Epithelial cell of esophagus (primary cell): ENCODE results near the gene FAS.

ENCODE experiments used
- DNase-seq: peaks from one replicate; pipeline ENCODE4 v3.0.0; 2010; ENCODE audit warnings: low read depth
- H3K4me3 ChIP-seq: 2 replicates; pipeline ENCODE4 v1.5.1; 2011; ENCODE audit warnings: mild to moderate bottlenecking, low read length, control low read depth
- CTCF ChIP-seq: IDR thresholded peaks from 2 replicates; pipeline ENCODE4 v1.5.1; 2011; ENCODE audit warnings: low read depth, mild to moderate bottlenecking, low read length, control low read depth, inconsistent platforms; ENCODE audit not compliant: insufficient read depth; ENCODE audit errors: missing control alignments

Gene FAS

GRCh38 chr10:88958721-88959120 is 31.9 kb upstream of the FAS start:
- DNase-seq = no peak
- no peak for TF ChIP-seq CTCF
- no peak overlapping the region for H3K4me3 ChIP-seq

GRCh38 chr10:88960802-88961201 is 29.8 kb upstream of the FAS start:
- TF ChIP-seq CTCF = no peak
- no peak overlapping the region for H3K4me3 ChIP-seq
- DNase-seq = peak; percentile 47

- TF ChIP-seq CTCF = no peak
- DNase-seq = no peak
- no peak overlapping the region for H3K4me3 ChIP-seq
Observed at GRCh38 chr10:88961266-88961665, 29.3 kb upstream of the FAS start.

GRCh38 chr10:88962336-88962735 is 28.3 kb upstream of the FAS start:
- no peak overlapping the region for H3K4me3 ChIP-seq
- no peak for TF ChIP-seq CTCF
- no peak for DNase-seq

GRCh38 chr10:88963318-88963717 is 27.3 kb upstream of the FAS start:
- no peak for TF ChIP-seq CTCF
- DNase-seq = no peak
- no peak overlapping the region for H3K4me3 ChIP-seq

- H3K4me3 ChIP-seq = no peak overlapping the region
- TF ChIP-seq CTCF = no peak
- no peak for DNase-seq
Observed at GRCh38 chr10:88964360-88964759, 26.2 kb upstream of the FAS start.

GRCh38 chr10:88964869-88965415 is 25.7 kb upstream of the FAS start:
- TF ChIP-seq CTCF = no peak
- no peak overlapping the region for H3K4me3 ChIP-seq
- DNase-seq = no peak
